T-helper 1 cell treated with Interleukin-12 subunit alpha and Interleukin-12 subunit beta and Interleukin-4 antibody, amounts not matched to agents 30 ng/mL and 1 ng/mL, for 36 hours (primary cell): ENCODE measurements around the gene CLN5. TPM values are rescaled to one million over a fixed set of nuclear protein-coding genes. Genes with fewer than 3 reads are reported as not detected.

Experiments
- total RNA-seq: library from RNA; stranded (reverse); gene quantifications from 2 replicates; pipeline ENCODE4 v1.2.3, GENCODE V29; 2022

Gene CLN5
- total RNA-seq, 1 donor from 2014 or later: 18.2 TPM

Other genes starting within 250 kb of the CLN5 start
- gene KCTD12, start 105.7 kb upstream of the CLN5 start, total RNA-seq: 4.3 TPM in 2 replicates
- gene ACOD1, start 43.6 kb upstream of the CLN5 start, total RNA-seq: not detected in 2 replicates
- 42.1 and 42.8 TPM in 2 replicates for gene FBXL3, start 35.1 kb downstream of the CLN5 start, total RNA-seq